HG03039 (cell line): ENCODE results near the gene TTLL12.

Source experiments
- ATAC-seq: cut with Tn5 transposase; IDR thresholded peaks from one replicate; pipeline ENCODE4 v1.9.1; 2021; ENCODE audit warnings: mild to moderate bottlenecking, moderate library complexity; ENCODE audit not compliant: unreplicated experiment

TTLL12 gene

DNA sequence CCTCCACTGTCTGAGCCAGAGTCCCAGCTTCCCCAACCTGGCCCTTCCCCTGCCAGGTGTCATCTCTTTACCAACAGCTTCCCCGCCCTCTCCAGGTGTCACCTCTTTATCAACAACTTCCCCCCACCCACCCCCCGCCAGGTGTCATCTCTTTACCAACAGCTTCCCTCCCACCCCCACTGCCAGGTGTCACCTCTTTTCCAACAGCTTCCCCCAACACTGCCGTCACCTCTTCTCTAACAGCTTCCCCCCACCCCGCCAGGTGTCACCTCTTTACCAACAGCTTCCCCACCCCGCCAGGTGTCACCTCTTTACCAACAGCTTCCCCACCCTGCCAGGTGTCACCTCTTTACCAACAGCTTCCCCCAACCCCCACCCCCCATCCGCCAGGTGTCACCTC is 29.8 kb upstream of the TTLL12 start:
- ATAC-seq = no peak

DNA sequence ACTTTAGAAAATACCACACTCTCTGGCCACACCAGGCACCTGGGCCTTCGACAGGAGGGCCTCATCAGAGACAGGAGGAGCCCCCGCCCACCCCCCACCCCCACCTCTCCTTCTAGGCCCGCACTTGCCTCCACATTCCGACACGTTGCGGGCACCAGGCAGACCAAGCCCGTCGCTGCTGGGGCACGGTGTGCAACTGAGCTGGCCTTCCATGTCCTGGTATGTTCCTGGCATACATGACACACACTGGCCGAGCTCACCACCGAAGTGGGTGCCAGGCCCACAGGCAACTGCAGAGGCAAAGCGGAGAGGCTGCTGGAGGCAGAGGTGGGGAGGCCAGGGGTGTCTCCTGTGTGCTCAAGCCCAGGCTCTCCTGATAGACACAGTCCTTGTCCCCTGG is 27.0 kb upstream of the TTLL12 start:
- no peak for ATAC-seq

DNA sequence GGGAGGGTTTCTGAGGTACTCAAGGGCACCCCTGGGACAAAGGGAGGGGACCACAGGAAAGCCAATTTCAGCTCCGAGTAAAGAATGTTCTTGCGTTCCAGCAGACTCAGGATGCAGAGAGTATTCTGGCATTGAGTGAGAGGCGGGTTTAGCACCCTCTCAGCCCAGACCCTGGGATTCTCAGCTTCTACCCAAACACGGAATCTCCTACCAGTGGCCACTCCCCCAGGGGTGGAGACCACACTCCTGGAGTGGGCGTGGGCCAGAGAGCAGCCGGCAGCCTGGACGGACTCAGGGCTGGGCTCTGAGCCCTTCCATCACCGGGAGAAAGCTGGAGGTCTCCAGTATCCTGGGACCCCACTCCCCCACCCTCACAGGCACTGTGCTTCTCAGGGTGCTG is 26.1 kb upstream of the TTLL12 start:
- ATAC-seq = no peak

DNA sequence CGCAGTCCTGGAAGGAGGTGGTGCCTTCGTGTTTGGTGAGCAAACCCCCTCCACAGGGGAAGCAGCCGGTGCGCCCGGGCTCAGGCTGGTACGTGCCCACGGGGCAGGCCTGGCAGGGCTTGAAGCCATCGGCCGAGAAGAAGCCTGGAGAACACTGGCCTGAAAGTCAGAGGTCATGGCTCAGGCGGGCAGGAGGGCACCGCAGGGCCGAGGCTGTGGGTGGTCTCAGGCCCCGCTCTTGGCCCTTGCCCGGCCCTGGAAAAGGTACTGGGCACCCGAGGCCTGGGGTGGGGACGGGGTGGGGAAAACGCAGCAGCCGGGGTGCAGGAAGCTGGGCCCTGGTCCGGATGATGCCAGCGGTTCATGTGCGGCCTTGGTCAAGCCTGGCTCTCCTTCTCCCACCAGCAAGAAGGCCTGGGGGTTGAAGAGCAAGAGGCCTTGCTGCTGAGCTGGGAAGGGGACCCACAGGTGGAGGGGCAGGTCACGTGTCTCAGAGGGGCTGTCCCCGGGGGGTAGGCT is 25.6 kb upstream of the TTLL12 start:
- no peak for ATAC-seq

DNA sequence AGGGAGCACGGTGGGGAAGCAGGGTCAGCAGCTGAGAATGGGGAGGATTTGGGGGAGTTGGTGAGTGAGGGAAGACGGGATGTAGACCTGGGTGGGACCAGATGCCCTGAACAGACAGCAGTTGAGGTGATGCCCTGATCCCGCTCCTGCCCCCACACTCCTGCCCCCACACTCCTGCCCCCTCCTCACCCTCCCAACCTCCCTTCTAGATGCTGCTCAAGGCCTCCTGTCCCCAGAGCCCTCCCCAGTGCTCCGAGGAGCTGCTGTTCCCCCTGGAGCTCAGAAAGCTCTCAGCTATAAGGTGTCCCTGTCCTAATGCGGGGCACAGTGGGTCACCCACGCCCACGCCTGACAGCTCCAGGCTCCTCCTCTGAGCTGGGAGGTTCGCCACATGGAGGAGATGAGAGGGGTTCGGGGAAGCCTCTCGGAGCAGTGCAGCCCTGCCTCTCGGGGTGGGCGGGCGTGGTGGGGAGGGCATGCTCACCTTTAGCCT is 25.1 kb upstream of the TTLL12 start:
- ATAC-seq = no peak

DNA sequence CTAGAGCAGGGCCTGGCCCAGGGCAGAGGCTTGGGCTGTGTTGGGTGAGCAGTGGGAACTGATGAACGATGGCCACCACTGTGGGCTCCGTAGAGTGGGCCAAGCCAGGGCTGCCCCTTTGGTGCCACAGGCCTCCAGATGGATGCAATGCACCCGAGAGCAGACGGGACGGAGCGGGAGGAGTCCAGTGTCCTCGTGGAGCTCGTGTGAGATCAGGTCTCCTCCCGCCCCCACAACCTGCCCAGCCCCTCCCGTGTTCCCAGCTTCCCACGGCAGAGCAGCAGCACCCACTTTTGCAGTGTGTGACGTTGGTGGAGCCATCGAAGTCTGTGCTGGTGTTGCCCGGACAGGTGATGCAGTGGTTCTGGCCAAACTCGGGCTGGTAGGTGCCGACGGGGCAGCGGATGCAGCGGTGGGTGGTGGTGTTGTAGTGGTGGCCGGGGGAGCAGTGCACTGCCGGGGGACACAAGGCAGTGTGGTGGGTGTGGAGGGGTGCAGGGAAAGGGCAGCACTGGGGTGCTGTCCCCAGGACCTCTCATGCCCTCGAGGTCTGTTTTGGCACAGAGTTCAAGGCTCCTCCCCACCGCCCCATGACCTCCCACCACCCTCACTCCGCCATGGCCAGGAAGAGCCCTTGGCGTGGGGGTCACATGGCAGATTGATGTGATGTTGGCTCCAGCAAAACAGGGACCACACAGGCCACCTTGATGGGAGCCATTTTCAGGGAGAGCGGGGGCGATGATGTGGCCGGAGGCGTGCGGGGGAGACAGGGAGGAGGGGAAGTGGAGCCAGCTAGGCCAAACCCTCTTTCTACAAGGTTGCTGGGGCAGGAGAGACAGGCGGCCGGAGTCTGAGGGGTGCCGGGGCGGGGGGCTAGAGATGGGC is 23.9 kb upstream of the TTLL12 start:
- no peak for ATAC-seq

DNA sequence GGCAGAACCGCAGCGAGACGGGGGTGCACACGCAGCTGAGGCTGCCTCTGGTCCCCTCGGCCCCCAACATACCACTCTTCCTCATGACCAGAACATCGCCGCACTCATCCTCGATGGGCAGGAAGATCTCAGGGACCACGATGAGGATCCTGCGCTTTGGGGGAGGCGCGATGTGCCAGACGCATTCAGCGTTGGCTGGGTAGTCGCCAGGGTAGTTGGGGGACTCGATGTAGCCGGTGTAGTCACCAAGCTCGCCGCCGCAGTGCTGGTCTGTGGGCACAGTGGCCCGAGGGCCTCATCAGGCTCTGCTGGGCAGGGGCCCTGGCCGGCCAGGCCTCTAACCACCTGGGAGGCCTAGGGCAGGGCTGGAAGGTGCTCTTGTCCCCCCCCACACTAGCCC is 23.0 kb upstream of the TTLL12 start:
- ATAC-seq = no peak

DNA sequence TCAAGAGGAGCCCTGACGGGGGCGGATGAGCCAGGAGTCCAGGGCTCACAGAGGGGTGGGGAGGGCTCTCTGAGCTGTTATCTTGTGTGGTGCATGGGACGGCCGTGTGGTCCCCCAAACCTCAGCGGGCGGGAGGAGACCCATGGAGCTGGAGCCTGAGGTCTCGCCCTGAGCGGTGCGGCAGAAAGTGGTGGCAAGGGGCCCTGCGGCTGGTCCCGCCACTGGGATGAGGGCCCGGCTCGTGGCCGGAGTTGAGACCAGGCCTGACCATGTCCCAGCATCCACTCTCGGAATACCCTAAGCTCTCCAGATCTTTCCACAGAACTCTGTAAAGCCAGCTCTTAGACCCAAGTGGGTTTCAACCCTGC is 22.6 kb upstream of the TTLL12 start:
- no peak for ATAC-seq

DNA sequence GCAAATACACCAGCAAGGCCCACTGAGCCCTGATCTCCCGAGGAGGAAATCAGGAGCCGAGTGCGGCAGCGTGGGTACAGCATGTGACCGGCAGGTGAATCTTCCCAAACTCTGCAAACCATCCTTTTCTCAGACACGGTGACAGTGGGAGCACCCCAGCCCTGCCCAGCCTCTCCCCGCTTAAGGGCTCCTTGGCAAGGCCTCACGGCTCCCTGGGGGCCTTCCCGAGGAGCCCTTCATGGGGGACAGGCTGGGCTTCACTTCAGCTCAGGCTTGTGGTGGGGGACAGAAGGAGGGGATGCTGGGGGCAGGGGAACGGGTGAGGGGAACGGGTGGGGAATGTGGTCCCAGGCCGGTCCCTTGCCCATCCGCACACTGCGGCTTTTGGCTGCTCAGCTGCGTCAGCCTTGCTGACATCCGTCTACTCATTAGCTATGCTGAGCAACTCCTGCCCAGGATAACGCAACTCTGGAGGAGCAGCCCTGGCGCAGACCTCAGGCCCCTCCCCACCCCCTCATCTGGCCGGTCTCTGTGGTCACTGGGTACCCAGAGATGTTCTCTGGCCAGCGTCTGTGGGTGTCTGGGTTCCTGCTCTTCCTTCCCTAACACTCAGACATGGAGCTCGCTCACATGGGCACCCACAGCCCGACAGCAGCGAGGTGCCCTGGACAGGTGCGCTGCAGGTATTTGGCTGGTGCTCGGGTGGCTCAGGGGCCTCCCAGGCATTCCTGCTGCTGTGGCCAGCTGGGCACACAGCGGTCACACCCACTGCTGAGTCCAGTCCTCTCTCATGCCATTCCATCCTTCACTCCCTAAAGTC is 22.0 kb upstream of the TTLL12 start:
- ATAC-seq = no peak

DNA sequence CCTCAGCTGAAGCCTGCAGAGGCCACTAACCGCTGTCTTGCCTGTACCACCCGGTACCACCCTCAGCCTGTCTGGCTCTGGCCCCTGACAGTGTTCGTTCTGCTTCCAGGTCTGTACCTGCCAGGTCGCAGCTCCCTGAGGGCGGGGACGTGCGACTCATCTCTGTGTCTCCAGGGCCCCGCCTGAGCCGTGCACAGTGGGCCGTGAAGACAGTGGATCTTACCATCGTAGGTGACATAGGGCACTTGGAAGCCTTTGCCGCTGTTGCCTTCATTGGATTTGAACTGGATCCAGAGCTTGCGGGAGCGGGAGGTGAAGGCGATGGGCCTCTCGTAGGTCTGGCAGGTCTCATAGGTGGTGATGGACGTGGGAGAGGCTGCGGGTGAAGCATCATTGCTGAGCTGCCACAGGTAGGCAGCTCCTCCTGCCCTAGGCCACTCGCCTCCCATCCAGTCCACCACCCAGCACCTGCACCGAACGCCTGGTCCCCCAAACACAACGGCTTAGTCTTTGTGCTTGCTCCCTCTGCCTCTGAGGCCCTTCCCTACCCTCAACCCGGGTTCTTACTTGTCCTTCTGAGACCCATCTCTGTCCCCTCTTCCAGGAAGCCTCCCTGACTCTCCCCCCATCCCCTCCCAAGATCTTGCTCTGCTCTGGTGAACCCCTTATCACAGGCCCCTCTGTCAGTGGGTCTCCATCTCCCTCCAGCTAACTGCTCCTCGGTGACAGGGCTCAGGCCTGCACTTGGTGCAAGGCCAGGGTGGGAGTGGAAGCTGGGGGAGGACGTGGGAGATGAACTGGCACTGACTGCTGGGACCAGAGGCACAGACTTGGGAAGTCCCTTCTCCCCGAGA is 21.1 kb upstream of the TTLL12 start:
- ATAC-seq = no peak

DNA sequence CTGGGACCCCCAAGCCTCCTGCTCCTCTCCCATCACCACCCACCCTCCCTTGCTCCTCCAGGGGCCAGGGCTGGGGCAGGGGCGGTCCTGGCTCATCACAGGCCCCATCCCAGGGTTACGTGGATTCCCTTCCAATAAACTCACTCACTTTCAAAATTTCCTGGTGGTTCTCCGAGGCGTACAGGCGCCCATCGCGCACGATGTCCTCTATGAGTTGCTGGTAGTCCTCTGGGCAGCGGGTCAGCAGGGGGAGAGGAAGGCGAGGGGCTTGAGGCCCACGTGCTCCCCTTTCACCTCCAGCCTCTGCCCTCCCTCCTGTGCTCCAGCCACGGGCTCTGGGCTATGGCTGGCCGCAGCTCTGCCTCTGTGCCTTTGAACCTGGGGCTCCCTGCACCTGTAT is 20.5 kb upstream of the TTLL12 start:
- no peak for ATAC-seq

DNA sequence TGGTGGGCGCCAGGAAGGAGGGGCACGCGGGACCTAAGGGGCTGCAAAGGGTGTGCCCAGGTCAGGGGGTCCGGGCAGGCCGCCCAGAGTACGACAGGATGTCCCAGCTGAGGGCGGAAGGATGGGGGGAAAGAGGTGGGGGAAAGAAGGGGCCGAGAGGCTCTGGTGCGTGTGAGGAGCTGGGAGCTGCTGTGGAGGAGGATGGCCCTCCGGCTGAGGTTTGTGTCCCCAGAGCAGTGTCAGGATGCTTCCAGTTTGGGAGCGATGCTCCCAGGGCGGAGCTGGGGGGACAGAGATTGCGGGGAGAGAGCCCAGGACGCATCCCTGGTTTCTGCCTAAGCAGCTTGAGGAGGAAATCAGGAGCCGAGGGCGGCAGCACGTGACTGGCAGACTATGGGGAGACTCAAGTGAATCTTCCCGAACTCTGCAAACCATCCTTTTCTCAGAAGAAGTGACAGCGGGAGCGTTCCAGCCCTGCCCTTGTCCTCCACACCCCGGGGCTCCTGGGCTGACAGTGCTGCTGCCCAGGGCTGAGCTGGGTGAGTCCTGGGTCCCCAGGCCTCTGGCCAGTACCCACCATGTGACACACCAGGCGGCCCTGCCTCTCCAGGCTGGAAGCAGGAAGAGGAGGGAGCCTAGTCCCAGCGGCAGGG is 19.7 kb upstream of the TTLL12 start:
- ATAC-seq = no peak

DNA sequence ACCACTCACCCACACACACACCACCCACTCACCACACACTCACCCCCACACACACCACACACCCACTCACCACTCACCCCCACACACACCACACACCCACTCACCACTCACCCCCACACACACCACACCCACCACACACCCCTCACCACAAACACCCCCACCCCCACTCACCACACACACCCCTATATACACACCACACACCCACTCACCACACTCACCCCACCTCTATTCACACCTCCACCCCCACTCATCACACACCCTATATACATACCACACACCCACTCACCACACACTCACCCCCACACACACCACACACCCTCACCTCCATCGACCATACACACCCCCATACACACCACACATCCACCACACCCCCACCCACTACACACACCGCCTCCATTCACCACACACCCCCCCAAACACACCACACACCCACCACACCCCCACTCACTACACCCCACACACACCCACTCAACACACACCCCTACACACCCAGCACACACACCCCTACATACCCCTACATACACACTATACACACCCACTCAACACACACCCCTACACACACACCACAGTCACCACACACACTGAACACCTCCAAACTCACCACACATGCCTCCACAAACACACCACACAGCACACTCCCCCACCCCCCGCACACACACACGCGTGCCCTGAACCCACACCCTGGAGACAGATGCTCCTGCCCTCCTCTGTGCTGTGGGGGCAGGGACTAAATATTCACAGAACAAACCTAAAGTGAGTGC is 19.0 kb upstream of the TTLL12 start:
- no peak for ATAC-seq

DNA sequence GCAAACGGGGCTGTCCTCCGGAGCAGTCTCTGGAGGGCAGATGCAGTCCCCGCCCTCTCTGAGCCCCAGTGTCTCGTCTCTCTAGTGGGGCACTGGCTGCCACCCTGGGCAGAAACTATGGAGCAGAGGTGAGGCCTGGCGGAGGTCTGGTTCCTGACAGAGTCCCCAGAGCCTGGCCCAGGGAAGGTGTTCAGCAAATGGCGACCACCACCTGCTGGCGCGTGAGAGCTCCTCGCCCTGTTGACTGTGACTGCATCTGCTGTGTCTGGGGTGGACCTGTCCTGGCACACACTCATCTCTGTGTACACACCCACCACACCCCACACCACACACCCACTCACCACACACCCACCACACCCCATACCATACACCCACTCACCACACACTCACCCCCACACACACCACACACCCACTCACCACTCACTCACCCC is 18.3 kb upstream of the TTLL12 start:
- no peak for ATAC-seq

DNA sequence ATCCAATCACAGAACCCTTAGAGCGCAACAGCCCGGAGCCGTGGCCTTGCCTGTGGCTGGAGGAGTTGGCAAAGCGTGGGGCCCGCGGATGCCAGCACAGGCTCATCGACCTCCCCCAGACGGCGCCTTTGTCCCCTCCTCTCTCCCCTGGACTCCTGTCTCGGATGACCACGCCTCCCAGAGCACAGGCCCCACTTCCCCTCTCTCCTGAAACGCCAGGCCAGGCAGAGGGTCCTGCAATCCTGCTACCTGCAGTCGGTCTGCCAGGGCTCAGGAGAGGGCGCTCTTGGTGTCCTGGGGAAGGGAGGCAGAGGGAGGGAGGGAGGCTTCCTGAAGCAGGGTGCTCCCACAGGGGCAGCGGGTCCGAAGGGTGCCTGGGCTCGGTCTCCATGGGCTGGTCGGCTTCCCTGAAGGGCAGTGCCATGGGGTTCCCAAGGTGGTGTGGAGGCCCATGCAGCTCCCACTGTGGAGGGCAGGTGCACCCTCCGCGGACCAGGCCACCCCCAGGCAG is 16.6 kb upstream of the TTLL12 start:
- no peak for ATAC-seq

DNA sequence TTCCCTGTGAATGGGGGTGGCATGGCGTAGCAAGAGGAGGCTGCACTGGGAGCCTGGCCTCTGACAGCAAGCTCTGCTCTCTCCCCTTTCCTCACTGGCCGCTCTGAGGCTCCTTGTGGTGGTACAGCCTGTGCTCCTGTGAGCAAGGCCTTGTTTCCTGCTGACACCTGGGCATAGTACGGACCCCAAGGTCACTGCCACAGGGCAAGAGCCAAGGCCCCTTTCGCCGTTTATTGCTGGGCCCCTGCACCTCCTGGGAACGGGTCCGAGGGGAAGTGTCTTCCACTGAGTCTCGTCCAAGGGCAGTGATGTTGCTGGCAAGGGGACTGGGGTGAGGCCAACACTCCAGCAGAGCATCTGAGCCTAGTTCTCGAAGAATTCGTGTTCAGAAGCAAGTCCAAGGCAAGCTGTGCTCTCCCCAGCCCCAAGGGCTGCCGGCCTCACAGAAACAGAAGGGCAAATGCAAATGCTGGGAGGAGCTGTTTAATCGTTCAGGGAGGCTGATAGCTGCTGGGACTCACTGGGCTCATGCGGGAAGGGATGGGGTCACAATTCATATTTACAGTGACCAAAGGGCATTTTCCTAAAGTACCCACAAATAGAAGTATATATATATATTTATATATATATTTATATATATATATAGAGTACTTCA is 15.9 kb upstream of the TTLL12 start:
- no peak for ATAC-seq

DNA sequence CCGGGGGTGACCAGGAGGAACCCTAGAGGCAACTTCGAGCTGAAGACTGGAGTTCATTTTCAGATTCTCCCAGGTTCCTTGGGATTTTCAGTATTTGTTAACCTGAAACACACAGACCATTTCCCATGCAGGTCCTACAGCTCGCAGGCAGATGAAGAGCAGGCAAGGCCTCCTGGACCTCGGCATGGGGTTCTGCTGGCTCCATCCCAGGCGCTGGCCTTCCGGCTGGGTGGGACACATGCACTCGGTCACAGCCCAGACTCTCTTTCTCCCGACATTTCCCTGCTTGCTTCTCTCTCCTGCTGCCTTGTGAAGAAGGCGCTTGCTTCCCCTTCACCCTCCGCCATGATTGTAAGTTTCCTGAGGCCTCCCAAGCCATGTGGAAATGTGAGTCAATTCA is 15.4 kb upstream of the TTLL12 start:
- no peak for ATAC-seq

DNA sequence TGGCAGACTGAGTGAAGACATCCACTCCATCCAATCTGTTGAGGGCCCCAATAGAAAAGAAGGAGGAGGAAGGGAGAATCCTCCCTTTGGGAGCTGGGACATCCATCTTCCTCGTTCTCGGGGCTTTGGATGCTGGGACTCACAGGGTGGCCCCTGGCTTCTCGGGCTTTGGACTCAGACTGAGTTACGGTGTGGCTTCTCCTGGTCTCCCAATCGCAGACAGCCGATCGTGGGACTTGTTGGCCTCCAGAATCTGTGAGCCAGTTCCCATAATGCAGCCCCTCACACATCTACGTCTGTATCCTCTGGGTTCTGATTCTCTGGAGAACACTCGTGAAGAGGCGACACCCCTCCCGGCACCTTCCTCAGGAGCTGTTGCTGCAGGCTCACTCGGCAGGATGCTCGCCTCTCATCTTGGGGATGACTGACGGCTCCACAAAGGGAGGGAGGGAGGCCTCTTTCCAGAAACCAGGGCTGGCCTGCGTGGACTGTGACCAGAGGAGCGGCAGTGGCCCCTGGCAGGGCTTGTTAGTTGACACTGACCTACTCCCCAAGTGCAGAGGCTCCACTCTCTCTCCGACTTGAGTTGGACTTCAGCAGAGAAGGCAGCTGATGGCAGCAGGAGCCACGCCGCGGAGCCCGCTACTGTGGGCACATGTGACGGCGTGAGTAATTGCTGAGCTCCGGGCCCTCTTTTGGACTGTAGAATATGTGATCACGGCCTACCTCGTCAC is 14.7 kb upstream of the TTLL12 start:
- no peak for ATAC-seq
